PC-3 (cell line): Measurements from ENCODE around the gene GNG14.

ENCODE experiments used
- CTCF ChIP-seq: fragments of 300-600 bp; sonication (generic); conservative IDR thresholded peaks from 2 replicates; pipeline ENCODE4 v1.5.1; 2017; ENCODE audit warnings: antibody characterized with exemption, low read depth, mild to moderate bottlenecking, low read length
- EZH2 ChIP-seq: fragments of 300-600 bp; sonication (generic); IDR thresholded peaks from one replicate; pipeline ENCODE4 v1.6.1; 2017; ENCODE audit warnings: antibody characterized with exemption, mild to moderate bottlenecking, low read length; ENCODE audit not compliant: unreplicated experiment
- EZH2phosphoT487 ChIP-seq: fragments of 300-600 bp; sonication (generic); IDR thresholded peaks from 2 replicates; pipeline ENCODE4 v1.6.1; 2018; ENCODE audit warnings: mild to moderate bottlenecking, antibody characterized with exemption, low read length, borderline replicate concordance

GRCh38 chr19:12726988-12727316 lies 39.2 kb downstream of the GNG14 start:
- TF ChIP-seq CTCF = no peak
- TF ChIP-seq EZH2 = no peak
- no peak for TF ChIP-seq EZH2phosphoT487
